ENCODE data around the gene DFFB. TPM values are rescaled to one million over a fixed set of nuclear protein-coding genes. Genes with fewer than 3 reads are reported as not detected.

Gene DFFB
- total RNA-seq, 1 donor from 2014 or later: 10.6 TPM

GRCh38 chr1:3824650-3825049 lies 32.6 kb upstream of the DFFB start:
- intact Hi-C loops (cut with DNase I): no loop called here
- Histone ChIP-seq H3K4me3 (no peak overlapping the region), H3K27me3 (ENCODE audit: low read depth) (no peaks in the 10 kb centered on the region), H3K9me3 (no peaks in the 10 kb centered on the region), H3K4me1 (no peaks in the 10 kb centered on the region), H3K27ac (no peak overlapping the region), H3K36me3 (peaks cover 97% of the 10 kb centered on the region)
- DNase-seq (peak; percentile 11), ATAC-seq (no peak)
- no peak for TF ChIP-seq CTCF (IDR thresholded peaks at IDR 0.05)

- H3K9me3 ChIP-seq: no peaks in the 10 kb centered on the region
- H3K27me3 ChIP-seq (ENCODE audit: low read depth): no peaks in the 10 kb centered on the region
- no peak for DNase-seq
- peaks cover 97% of the 10 kb centered on the region for H3K36me3 ChIP-seq
- intact Hi-C loops (cut with DNase I): no loop called here
- no peak for TF ChIP-seq CTCF (IDR thresholded peaks at IDR 0.05)
- no peak overlapping the region for H3K27ac ChIP-seq
- no peak for ATAC-seq
- H3K4me3 ChIP-seq: no peak overlapping the region
- no peaks in the 10 kb centered on the region for H3K4me1 ChIP-seq
These were observed 31.9 kb upstream of the DFFB start for GRCh38 chr1:3825356-3825755.

GRCh38 chr1:3827813-3828307 lies 29.4 kb upstream of the DFFB start:
- Histone ChIP-seq H3K9me3 (no peaks in the 10 kb centered on the region), H3K36me3 (peaks cover 95% of the 10 kb centered on the region), H3K27me3 (ENCODE audit: low read depth) (no peaks in the 10 kb centered on the region), H3K27ac (no peak overlapping the region), H3K4me3 (no peak overlapping the region), H3K4me1 (no peaks in the 10 kb centered on the region)
- no peak for TF ChIP-seq CTCF (IDR thresholded peaks at IDR 0.05)
- no peak for ATAC-seq
- DNase-seq: no peak
- intact Hi-C loops (cut with DNase I): no loop called here

- H3K9me3 ChIP-seq: no peaks in the 10 kb centered on the region
- no peaks in the 10 kb centered on the region for H3K27me3 ChIP-seq (ENCODE audit: low read depth)
- H3K36me3 ChIP-seq: peaks cover 93% of the 10 kb centered on the region
- no peak for ATAC-seq
- no peak overlapping the region for H3K27ac ChIP-seq
- H3K4me1 ChIP-seq: no peaks in the 10 kb centered on the region
- intact Hi-C loops (cut with DNase I): no loop called here
- H3K4me3 ChIP-seq: no peak overlapping the region
- no peak for TF ChIP-seq CTCF (IDR thresholded peaks at IDR 0.05)
- no peak for DNase-seq
These were observed 28.9 kb upstream of the DFFB start for GRCh38 chr1:3828391-3828790.

GRCh38 chr1:3831689-3832088 lies 25.6 kb upstream of the DFFB start:
- intact Hi-C loops (cut with DNase I): no loop called here
- H3K27me3 ChIP-seq (ENCODE audit: low read depth): no peaks in the 10 kb centered on the region
- H3K4me1 ChIP-seq: no peaks in the 10 kb centered on the region
- no peaks in the 10 kb centered on the region for H3K9me3 ChIP-seq
- DNase-seq (no peak), ATAC-seq (no peak)
- no peak overlapping the region for H3K27ac ChIP-seq
- TF ChIP-seq CTCF (IDR thresholded peaks at IDR 0.05): no peak
- no peak overlapping the region for H3K4me3 ChIP-seq
- H3K36me3 ChIP-seq: peaks cover 86% of the 10 kb centered on the region

- Histone ChIP-seq H3K9me3 (peaks cover 8% of the 10 kb centered on the region), H3K27ac (no peak overlapping the region), H3K27me3 (ENCODE audit: low read depth) (no peaks in the 10 kb centered on the region), H3K36me3 (peaks cover 86% of the 10 kb centered on the region), H3K4me1 (no peaks in the 10 kb centered on the region), H3K4me3 (no peak overlapping the region)
- intact Hi-C loops (cut with DNase I): no loop called here
- no peak for TF ChIP-seq CTCF (IDR thresholded peaks at IDR 0.05)
- DNase-seq (no peak), ATAC-seq (no peak)
These were observed 22.6 kb upstream of the DFFB start for GRCh38 chr1:3834701-3835100.
